Middle frontal gyrus (tissue), 1 donor: ENCODE data around the gene LSM2.
"Not testable (repeated sequence)": the region's sequence is repeated elsewhere in the genome, so short reads cannot be mapped to it uniquely, and the experiment has no call there.

Experiments used
- DNase-seq: peaks from one replicate; pipeline ENCODE4 v3.0.0-alpha.2; 2015; ENCODE audit warnings: low spot score; ENCODE audit errors: extremely low spot score

Gene LSM2

GRCh38 chr6:31797588-31797987, 9.2 kb downstream of the LSM2 start:
- no peak for DNase-seq

- DNase-seq = no peak
Observed at GRCh38 chr6:31796993-31797385, 9.8 kb downstream of the LSM2 start.

GRCh38 chr6:31795616-31796298, 11.0 kb downstream of the LSM2 start, which contains the start of gene VARS1:
TSS of gene VARS1 (minus strand) at chr6:31795752. CDS start at chr6:31795217, 535 bp downstream.
- DNase-seq = peak; percentile 82

- DNase-seq = no peak
Observed at GRCh38 chr6:31794866-31795615, 11.7 kb downstream of the LSM2 start.

GRCh38 chr6:31794294-31794865, 12.4 kb downstream of the LSM2 start:
- DNase-seq = no peak

GRCh38 chr6:31793927-31794245, 12.9 kb downstream of the LSM2 start:
- DNase-seq = not testable (repeated sequence)

GRCh38 chr6:31792761-31793171, 14.0 kb downstream of the LSM2 start:
- DNase-seq = no peak

GRCh38 chr6:31792090-31792374, 14.7 kb downstream of the LSM2 start:
- no peak for DNase-seq

GRCh38 chr6:31791324-31792089, 15.3 kb downstream of the LSM2 start:
- no peak for DNase-seq

- DNase-seq = no peak
Observed at GRCh38 chr6:31785475-31785874, 21.3 kb downstream of the LSM2 start.

GRCh38 chr6:31784098-31784925, 22.5 kb downstream of the LSM2 start:
- no peak for DNase-seq

- no peak for DNase-seq
Observed at GRCh38 chr6:31782126-31782855, 24.5 kb downstream of the LSM2 start.

- DNase-seq = no peak
Observed at GRCh38 chr6:31781244-31782125, 25.3 kb downstream of the LSM2 start.

- DNase-seq = no peak
Observed at GRCh38 chr6:31780507-31781243, 26.1 kb downstream of the LSM2 start.

- DNase-seq = no peak
Observed at GRCh38 chr6:31779908-31780307, 26.9 kb downstream of the LSM2 start.

- DNase-seq = no peak
Observed at GRCh38 chr6:31778999-31779885, 27.5 kb downstream of the LSM2 start.

GRCh38 chr6:31778193-31778592, 28.6 kb downstream of the LSM2 start:
- DNase-seq = no peak

- DNase-seq = no peak
Observed at GRCh38 chr6:31777667-31778050, 29.1 kb downstream of the LSM2 start.
